ENCODE measurements around the gene NDE1. TPM values are rescaled to one million over a fixed set of nuclear protein-coding genes. Genes with fewer than 3 reads are reported as not detected.

NDE1 gene
- total RNA-seq, 1 experiment from 2014 or later = 95.6 TPM

Other genes with a start within 250 kb of the NDE1 start
- gene BMERB1, start 215.7 kb upstream of the NDE1 start, total RNA-seq (2014; rRNA removed; shearing (Covaris generic)) = 64.2 and 66.0 TPM in 2 replicates
- 21.5 and 25.2 TPM in 2 replicates for gene MARF1, start 7.1 kb upstream of the NDE1 start, total RNA-seq (2014; rRNA removed; shearing (Covaris generic))
- 0.03 and 0.08 TPM in 2 replicates for gene MYH11, start 206.8 kb downstream of the NDE1 start, total RNA-seq (2014; rRNA removed; shearing (Covaris generic))
- gene CEP20, start 238.4 kb downstream of the NDE1 start, total RNA-seq (2014; rRNA removed; shearing (Covaris generic)) = 38.6 and 44.1 TPM in 2 replicates

Measured in SJCRH30 (cell line).